Upper lobe of left lung (tissue), 6 donors: ENCODE data around the gene CCDC87. TPM values are rescaled to one million over a fixed set of nuclear protein-coding genes. Genes with fewer than 3 reads are reported as not detected.
A peak's percentile ranks its signal among the peaks of the same experiment; 100 is the strongest.
"Not testable (repeated sequence)": the region's sequence is repeated elsewhere in the genome, so short reads cannot be mapped to it uniquely, and the experiment has no call there.

Experiments used
- ATAC-seq, 2 donors: fragments of 200-7000 bp; cut with Tn5 transposase; one replicate each; pipeline ENCODE4 v1.9.1; 2022; ENCODE audit warnings: mild to moderate bottlenecking in 2 of 2, moderate library complexity in 2 of 2; ENCODE audit not compliant: low FRiP score in 2 of 2
- DNase-seq, 2 donors: peaks; one replicate each; pipeline ENCODE4 v3.0.0-alpha.2; 2019 to 2020
- H3K27ac ChIP-seq, 4 donors: fragments of 200-600 bp; sonication (generic); one replicate each; pipeline ENCODE4 v1.5.1; 2016 to 2019
- H3K27me3 ChIP-seq, 4 donors: fragments of 200-600 bp; sonication (generic); one replicate each; pipeline ENCODE4 v1.5.1; 2017 to 2019
- H3K36me3 ChIP-seq, 4 donors: fragments of 200-600 bp; sonication (generic); one replicate each; pipeline ENCODE4 v1.5.1; 2016 to 2019
- H3K4me1 ChIP-seq, 4 donors: fragments of 200-600 bp; sonication (generic); one replicate each; pipeline ENCODE4 v1.5.1; 2018 to 2019
- H3K4me3 ChIP-seq, 4 donors: fragments of 200-600 bp; sonication (generic); one replicate each; pipeline ENCODE4 v1.5.1; 2017 to 2019; ENCODE audit warnings: mild to moderate bottlenecking in 2 of 4, moderate library complexity in 1 of 4
- H3K9me3 ChIP-seq, 4 donors: fragments of 200-600 bp; sonication (generic); one replicate each; pipeline ENCODE4 v1.5.1; 2018 to 2019
- EP300 ChIP-seq, 4 donors: sonication (generic); formaldehyde crosslinking; IDR thresholded peaks; one replicate each; pipeline ENCODE4 v1.5.1; 2017; ENCODE audit warnings: antibody characterized with exemption in 4 of 4, control low read depth in 2 of 4
- POLR2A ChIP-seq, 4 donors: fragments of 450-650 bp; IDR thresholded peaks; one replicate each; pipeline ENCODE4 v1.5.1; 2016 to 2017; ENCODE audit warnings: antibody characterized with exemption in 4 of 4, mild to moderate bottlenecking in 2 of 4
- POLR2AphosphoS5 ChIP-seq, 2 donors: sonication (generic); formaldehyde crosslinking; IDR thresholded peaks; one replicate each; pipeline ENCODE4 v1.5.1; 2017; ENCODE audit warnings: antibody characterized with exemption in 2 of 2
- WGBS, 2 donors: methylation state at CpG; one replicate each; pipeline ENCODE4 v1.1.5; 2017 to 2018; 5-methylcytosine and 5-hydroxymethylcytosine counted together
- total RNA-seq, 6 donors: library from RNA; depleted of rRNA in 4 of 6; stranded (reverse); fragments of >200 nt in 4 of 6; gene quantifications; one replicate each; pipeline versions ENCODE4 v1.1.0 to v1.2.1, GENCODE V29; 2016 to 2021
- TF ChIP-seq, protein P1 (sequence below), 6 experiments: fragments of 450-650 bp in 4 of 6; fragments of 200-600 bp in 2 of 6; sonication (generic) in 2 of 6; IDR thresholded peaks; one replicate each; pipeline ENCODE4 v1.5.1; 2016 to 2019; ENCODE audit warnings: antibody characterized with exemption in 6 of 6
- donor health status: DM: no; HTN: no; CAD: no; lungs with moderate emphysema.
- donor health status: DM: no; HTN: yes; CAD: no; lungs with severe emphysema.

The CCDC87 gene
- total RNA-seq, 6 donors from 2014 or later, result 0.20 to 4.2 (median 0.44) TPM; not detected in 1

- ATAC-seq, result no peak
- DNase-seq, result no peak
- TF ChIP-seq POLR2A (IDR thresholded peaks at IDR 0.05) (no peak), EP300 (IDR thresholded peaks at IDR 0.05) (no peak)
- Histone ChIP-seq H3K27me3 (no peaks in the 10 kb centered on the region), H3K4me1 (peaks cover 23 to 38% (median 30%) of the 10 kb centered on the region in 4 donors), H3K9me3 (no peaks in the 10 kb centered on the region), H3K36me3 (no peaks in the 10 kb centered on the region), H3K4me3 (no peak overlapping the region), H3K27ac (no peak overlapping the region)
- WGBS, 2 donors, result 46 to 62% methylated on average over 7 to 11 of the region's 11 CpGs
Measured at GRCh38 chr11:66548041-66548440, 44.8 kb downstream of the CCDC87 start.

- peaks cover 0 to 3% (median 2%) of the 10 kb centered on the region in 4 donors for H3K36me3 ChIP-seq
- no peak overlapping the region for H3K27ac ChIP-seq
- DNase-seq (no peak), ATAC-seq (no peak)
- no peaks in the 10 kb centered on the region for H3K27me3 ChIP-seq
- peaks cover 23 to 38% (median 30%) of the 10 kb centered on the region in 4 donors for H3K4me1 ChIP-seq
- H3K4me3 ChIP-seq, result no peak overlapping the region
- no peaks in the 10 kb centered on the region for H3K9me3 ChIP-seq
- WGBS, 2 donors, result 53% methylated on average over 5 of the region's 5 CpGs; no CpG with 5 or more reads in 1 of the 2 donors
- TF ChIP-seq POLR2A (IDR thresholded peaks at IDR 0.05), result no peak
- no peak for TF ChIP-seq POLR2AphosphoS5 (IDR thresholded peaks at IDR 0.05)
- TF ChIP-seq, protein P1, sequence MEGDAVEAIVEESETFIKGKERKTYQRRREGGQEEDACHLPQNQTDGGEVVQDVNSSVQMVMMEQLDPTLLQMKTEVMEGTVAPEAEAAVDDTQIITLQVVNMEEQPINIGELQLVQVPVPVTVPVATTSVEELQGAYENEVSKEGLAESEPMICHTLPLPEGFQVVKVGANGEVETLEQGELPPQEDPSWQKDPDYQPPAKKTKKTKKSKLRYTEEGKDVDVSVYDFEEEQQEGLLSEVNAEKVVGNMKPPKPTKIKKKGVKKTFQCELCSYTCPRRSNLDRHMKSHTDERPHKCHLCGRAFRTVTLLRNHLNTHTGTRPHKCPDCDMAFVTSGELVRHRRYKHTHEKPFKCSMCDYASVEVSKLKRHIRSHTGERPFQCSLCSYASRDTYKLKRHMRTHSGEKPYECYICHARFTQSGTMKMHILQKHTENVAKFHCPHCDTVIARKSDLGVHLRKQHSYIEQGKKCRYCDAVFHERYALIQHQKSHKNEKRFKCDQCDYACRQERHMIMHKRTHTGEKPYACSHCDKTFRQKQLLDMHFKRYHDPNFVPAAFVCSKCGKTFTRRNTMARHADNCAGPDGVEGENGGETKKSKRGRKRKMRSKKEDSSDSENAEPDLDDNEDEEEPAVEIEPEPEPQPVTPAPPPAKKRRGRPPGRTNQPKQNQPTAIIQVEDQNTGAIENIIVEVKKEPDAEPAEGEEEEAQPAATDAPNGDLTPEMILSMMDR (IDR thresholded peaks at IDR 0.05), result no peak
- TF ChIP-seq EP300 (IDR thresholded peaks at IDR 0.05), result no peak
Measured at GRCh38 chr11:66547662-66548009, 45.2 kb downstream of the CCDC87 start.

DNA sequence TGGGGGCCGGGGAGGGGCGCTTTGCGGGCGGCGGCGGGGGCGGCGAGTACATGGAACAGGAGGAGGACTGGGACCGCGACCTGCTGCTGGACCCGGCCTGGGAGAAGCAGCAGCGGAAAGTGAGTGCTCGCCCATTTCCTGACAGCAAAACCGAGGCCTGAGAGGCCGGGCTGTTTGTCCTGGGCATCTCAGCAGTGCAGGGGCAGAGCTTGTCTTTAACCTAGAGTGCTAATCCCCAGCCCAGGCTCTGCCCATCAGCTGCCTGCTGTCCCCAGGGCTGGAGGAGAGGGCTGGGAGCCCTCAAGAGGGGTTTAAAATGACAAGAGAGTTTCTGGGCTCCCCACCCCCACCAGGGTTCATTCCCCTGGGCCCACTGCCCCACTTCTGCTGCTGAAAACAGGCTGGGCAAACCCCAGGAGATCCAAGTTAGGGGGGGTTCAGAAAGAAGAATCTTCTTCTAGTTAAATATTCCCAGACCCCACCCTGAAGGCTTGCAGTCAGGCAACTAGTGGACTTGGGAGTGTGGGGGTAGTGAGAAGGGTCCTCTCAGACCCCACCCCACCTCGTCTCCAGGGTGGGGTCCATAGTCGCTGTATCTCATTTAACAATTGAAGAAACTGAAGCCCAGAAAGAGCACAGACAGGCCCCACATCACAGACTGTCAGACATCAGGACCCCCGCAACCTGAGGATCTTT, 45.7 kb downstream of the CCDC87 start:
- 29% methylated on average over 9 to 18 of the region's 18 CpGs for WGBS, 2 donors

GRCh38 chr11:66546368-66546965, 46.4 kb downstream of the CCDC87 start, which contains the start of gene ACTN3:
TSS of gene ACTN3 (plus strand) at chr11:66546903. CDS start at chr11:66546938, 35 bp downstream.
- Histone ChIP-seq H3K4me3 (peak within 1 kb of the TSS; percentile 72 to 91 (median 74)), H3K36me3 (peaks cover 0 to 15% (median 11%) of the 10 kb centered on the region in 4 donors), H3K27ac (peak within 1 kb of the TSS; percentile 70 to 85 (median 80)), H3K27me3 (no peaks in the 10 kb centered on the region), H3K4me1 (peaks cover 23 to 38% (median 30%) of the 10 kb centered on the region in 4 donors), H3K9me3 (no peaks in the 10 kb centered on the region)
- DNase-seq, result peak; percentile 73 to 86
- ATAC-seq, result peak in 1 of 2 donors; percentile 16
- TF ChIP-seq, protein P1 (IDR thresholded peaks at IDR 0.05), result no peak
- TF ChIP-seq POLR2AphosphoS5 (IDR thresholded peaks at IDR 0.05) (no peak), EP300 (IDR thresholded peaks at IDR 0.05) (no peak), POLR2A (IDR thresholded peaks at IDR 0.05) (no peak)
- 7 to 10% methylated on average over 19 to 25 of the region's 37 CpGs for WGBS, 2 donors

More for the DNA sequence above, 45.7 kb downstream of the CCDC87 start:
- Histone ChIP-seq H3K27ac (peak overlapping the region in 2 of 4 donors; percentile 77 to 85), H3K4me3 (peak overlapping the region in 3 of 4 donors; percentile 74 to 91 (median 75)), H3K36me3 (peaks cover 0 to 9% (median 5%) of the 10 kb centered on the region in 4 donors), H3K9me3 (no peaks in the 10 kb centered on the region), H3K4me1 (peaks cover 23 to 38% (median 30%) of the 10 kb centered on the region in 4 donors), H3K27me3 (no peaks in the 10 kb centered on the region)
- DNase-seq (no peak), ATAC-seq (no peak)
- TF ChIP-seq, protein P1 (IDR thresholded peaks at IDR 0.05), result no peak
- TF ChIP-seq POLR2AphosphoS5 (IDR thresholded peaks at IDR 0.05) (no peak), EP300 (IDR thresholded peaks at IDR 0.05) (no peak), POLR2A (IDR thresholded peaks at IDR 0.05) (no peak)

DNA sequence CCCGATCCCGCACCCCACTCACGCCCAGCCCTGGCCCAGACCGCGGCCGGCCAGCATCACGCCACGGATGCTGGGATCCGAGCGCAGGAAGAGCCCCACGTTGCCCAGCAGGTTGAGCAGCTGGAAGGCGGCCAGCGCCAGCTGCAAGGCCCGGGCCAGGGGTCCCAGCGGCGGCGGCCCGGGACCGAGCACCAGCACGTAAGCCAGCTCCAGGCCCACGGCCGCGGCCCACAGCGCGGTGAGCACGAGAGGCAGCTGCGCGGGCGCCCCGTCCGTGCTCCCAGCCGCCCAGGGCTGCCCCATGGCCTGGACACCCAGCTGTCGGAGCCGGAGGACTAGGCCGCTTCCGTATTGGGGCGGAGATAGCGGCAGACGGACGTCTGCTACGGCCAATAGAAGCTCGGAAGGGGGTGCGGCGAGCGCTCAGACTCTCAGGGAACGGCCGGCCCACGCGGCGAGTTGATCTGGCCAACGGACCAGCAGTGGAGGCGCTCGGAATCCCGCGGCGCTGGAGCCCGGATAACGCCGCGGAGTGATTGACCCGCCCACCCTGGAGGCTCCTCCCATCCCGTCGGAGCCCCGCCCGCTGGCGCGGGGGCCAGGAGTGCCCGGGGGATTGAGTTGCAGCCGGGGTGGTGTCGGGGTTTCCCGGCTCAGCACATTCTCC, 47.0 kb downstream of the CCDC87 start, which contains the start of gene ZDHHC24:
Gene ZDHHC24, minus strand, starts transcription at position 348 of the 667 bp plus-strand sequence. Its CDS starts 45 bp downstream, at position 303.
- DNase-seq (peak; percentile 98 to 99), ATAC-seq (peak; percentile 96 to 98)
- Histone ChIP-seq H3K4me3 (peak within 1 kb of the TSS; percentile 72 to 91 (median 74)), H3K4me1 (peaks cover 23 to 38% (median 30%) of the 10 kb centered on the region in 4 donors), H3K9me3 (no peaks in the 10 kb centered on the region), H3K27me3 (no peaks in the 10 kb centered on the region), H3K27ac (peak within 1 kb of the TSS; percentile 70 to 85 (median 80)), H3K36me3 (peaks cover 0 to 21% (median 12%) of the 10 kb centered on the region in 4 donors)
- TF ChIP-seq, protein P1 (IDR thresholded peaks at IDR 0.05), result no peak
- TF ChIP-seq POLR2A (IDR thresholded peaks at IDR 0.05) (peak in 3 of 4 donors; percentile 33 to 82 (median 66)), POLR2AphosphoS5 (IDR thresholded peaks at IDR 0.05) (peak; percentile 59 to 73), EP300 (IDR thresholded peaks at IDR 0.05) (no peak)
- WGBS, 2 donors, result 1% methylated on average over 33 to 57 of the region's 71 CpGs

DNA sequence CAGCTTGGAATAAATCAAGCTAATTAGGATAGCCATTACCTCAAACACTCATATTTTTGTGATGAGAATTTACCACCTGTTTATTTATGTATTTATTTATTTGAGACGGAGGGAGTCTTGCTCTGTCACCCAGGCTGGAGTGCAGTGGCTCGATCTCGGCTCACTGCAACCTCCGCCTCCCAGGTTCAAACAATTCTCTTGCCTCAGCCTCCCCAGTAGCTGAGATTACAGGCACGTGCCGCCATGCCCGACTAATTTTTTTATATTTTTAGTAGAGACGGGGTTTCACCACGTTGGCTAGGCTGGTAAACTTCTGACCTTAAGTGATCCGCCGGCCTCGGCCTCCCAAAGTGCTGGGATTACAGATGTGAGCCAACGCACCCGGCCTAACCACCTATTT, 47.9 kb downstream of the CCDC87 start:
- Histone ChIP-seq H3K4me1 (peaks cover 23 to 38% (median 30%) of the 10 kb centered on the region in 4 donors), H3K4me3 (peak overlapping the region in 3 of 4 donors; percentile 74 to 91 (median 75)), H3K36me3 (peaks cover 0 to 29% (median 12%) of the 10 kb centered on the region in 4 donors), H3K27ac (peak overlapping the region in 1 of 4 donors; percentile 82)
- ATAC-seq, H3K27me3 ChIP-seq, H3K9me3 ChIP-seq, DNase-seq: not testable (repeated sequence)
- 74 to 75% methylated on average over 14 of the region's 14 CpGs for WGBS, 2 donors
